Activated CD4-positive, alpha-beta T cell treated with anti-CD3 and anti-CD28 coated beads for 36 hours (primary cell): ENCODE data around the gene LPIN2. TPM values are rescaled to one million over a fixed set of nuclear protein-coding genes. Genes with fewer than 3 reads are reported as not detected.
"Not testable (repeated sequence)": the region's sequence is repeated elsewhere in the genome, so short reads cannot be mapped to it uniquely, and the experiment has no call there.

Source experiments
- ATAC-seq: fragments of 200-7000 bp; cut with Tn5 transposase; one replicate; pipeline ENCODE4 v1.10.0; 2021; ENCODE audit warnings: mild to moderate bottlenecking, moderate library complexity
- CTCF ChIA-PET: fragments of 350-600 bp; sonication (Branson Sonifier 250); formaldehyde crosslinking; loops from one replicate; lab custom pipeline; 2021; ENCODE audit warnings: antibody characterized with exemption; lab: Charles Lee
- POLR2A ChIA-PET: fragments of 350-600 bp; sonication (Branson Sonifier 250); formaldehyde crosslinking; loops from one replicate; lab custom pipeline; 2021; ENCODE audit warnings: antibody characterized with exemption, inconsistent platforms; lab: Charles Lee
- DNase-seq: peaks from one replicate; pipeline ENCODE4 v3.0.0-alpha.2; 2020
- H3K27ac Mint-ChIP-seq: one replicate; pipeline ENCODE4 v1.8.0; 2021; ENCODE audit warnings: mixed read lengths
- H3K27me3 Mint-ChIP-seq: one replicate; pipeline ENCODE4 v1.8.0; 2021; ENCODE audit warnings: mixed read lengths
- H3K36me3 Mint-ChIP-seq: one replicate; pipeline ENCODE4 v1.8.0; 2021; ENCODE audit warnings: low read depth, mixed read lengths
- H3K4me1 Mint-ChIP-seq: one replicate; pipeline ENCODE4 v1.8.0; 2021; ENCODE audit warnings: mixed read lengths
- H3K4me3 Mint-ChIP-seq: one replicate; pipeline ENCODE4 v1.8.0; 2021; ENCODE audit warnings: mild to moderate bottlenecking, moderate library complexity, mixed read lengths
- H3K9me3 Mint-ChIP-seq: one replicate; pipeline ENCODE4 v1.8.0; 2021; ENCODE audit warnings: low read depth, mixed read lengths
- intact Hi-C, 2 experiments: fragments of 100-400 bp; cut with DNase I in 1 of 2; cut with micrococcal nuclease in 1 of 2; formaldehyde crosslinking; loops; one replicate each; pipeline versions ENCODE4 v1.14.2 to v1.15.1; 2022 to 2024; cut with DNase I, micrococcal nuclease
- total RNA-seq, 2 experiments: library from RNA; stranded (reverse); gene quantifications; one replicate each; pipeline ENCODE4 v1.2.3, GENCODE V29; 2021

Gene LPIN2
- total RNA-seq, 2 experiments from 2014 or later = 82.6 to 95.3 TPM

GRCh38 chr18:3027370-3027891 is 14.5 kb upstream of the LPIN2 start:
- Mint-ChIP-seq H3K4me1 (no peaks in the 10 kb centered on the region), H3K9me3 (no peaks in the 10 kb centered on the region), H3K27ac (no peak overlapping the region), H3K27me3 (no peaks in the 10 kb centered on the region), H3K36me3 (no peaks in the 10 kb centered on the region), H3K4me3 (no peak overlapping the region)
- DNase-seq (no peak), ATAC-seq (no peak)
- ChIA-PET CTCF (interaction anchor here (1.2 to 1.7 kb wide), 2 partner anchors 47 to 101 kb away, joined by 3 to 5 read pairs; no protein-coding TSS in a partner anchor), POLR2A (no interaction called here)
- intact Hi-C loops = no loop called here

DNA sequence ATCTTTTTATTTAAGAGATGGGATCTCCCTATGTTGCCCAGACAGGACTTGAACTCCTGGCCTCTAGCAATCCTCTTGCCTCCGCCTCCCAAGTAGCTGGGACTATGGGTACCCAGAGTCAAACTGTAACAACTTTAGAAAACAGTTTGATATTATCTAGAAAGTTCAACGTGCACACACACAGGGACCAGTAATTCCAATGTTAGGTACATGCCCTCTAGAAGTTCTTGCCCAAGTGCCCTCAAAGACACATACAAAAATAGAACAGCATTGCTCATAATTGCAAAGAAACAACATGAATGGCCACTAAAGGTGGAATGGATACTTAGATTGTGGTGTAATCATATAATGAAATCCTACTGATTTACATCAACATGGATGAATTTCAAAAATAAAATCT is 12.6 kb upstream of the LPIN2 start:
- no peak overlapping the region for H3K4me3 Mint-ChIP-seq
- POLR2A ChIA-PET = no interaction called here
- no peak overlapping the region for H3K27ac Mint-ChIP-seq
- no peaks in the 10 kb centered on the region for H3K4me1 Mint-ChIP-seq
- ATAC-seq (no peak), DNase-seq (no peak)
- intact Hi-C loops = no loop called here
- no peaks in the 10 kb centered on the region for H3K27me3 Mint-ChIP-seq
- no peaks in the 10 kb centered on the region for H3K9me3 Mint-ChIP-seq
- CTCF ChIA-PET = interaction anchor here (1.7 kb wide), 1 partner anchor 103 kb away, joined by 5 read pairs; no protein-coding TSS in a partner anchor
- no peaks in the 10 kb centered on the region for H3K36me3 Mint-ChIP-seq

GRCh38 chr18:3023603-3024002 is 10.7 kb upstream of the LPIN2 start:
- POLR2A ChIA-PET = not testable (repeated sequence)

GRCh38 chr18:3016585-3017297 is 3.8 kb upstream of the LPIN2 start:
- intact Hi-C loops = no loop called here

More at GRCh38 chr18:3023603-3024002, 10.7 kb upstream of the LPIN2 start:
- intact Hi-C loops, H3K4me1 Mint-ChIP-seq, DNase-seq, H3K4me3 Mint-ChIP-seq, H3K9me3 Mint-ChIP-seq, H3K36me3 Mint-ChIP-seq, H3K27me3 Mint-ChIP-seq, ATAC-seq, H3K27ac Mint-ChIP-seq: not testable (repeated sequence)
- CTCF ChIA-PET = interaction anchor here (0.6 kb wide), 1 partner anchor 95 kb away, joined by 3 read pairs; no protein-coding TSS in a partner anchor

DNA sequence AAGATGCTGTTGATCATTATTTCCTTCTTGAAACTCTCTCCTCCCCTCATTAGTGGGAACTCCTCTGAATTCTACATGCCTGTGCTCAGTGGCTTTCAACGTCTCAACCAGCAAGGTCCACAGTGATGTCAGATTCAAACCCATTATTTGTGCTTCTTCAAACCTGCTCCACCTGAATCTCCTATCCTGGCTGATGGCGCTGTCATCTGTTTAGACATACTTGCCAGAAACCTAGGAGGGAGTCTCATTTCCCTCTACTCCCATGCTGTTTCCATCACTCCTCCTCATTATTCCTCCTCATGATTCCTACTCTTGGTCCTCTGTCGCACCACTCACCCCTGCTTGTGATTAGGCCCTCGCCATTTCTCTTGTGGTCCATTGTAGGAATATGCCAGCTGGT is 2.9 kb upstream of the LPIN2 start:
- intact Hi-C loops = no loop called here
- ATAC-seq (no peak), DNase-seq (no peak)
- peaks cover 46% of the 10 kb centered on the region for H3K4me1 Mint-ChIP-seq
- ChIA-PET CTCF (interaction anchor here (0.8 to 2.4 kb wide), 3 partner anchors 14 to 113 kb away, joined by 3 to 9 read pairs (median 5); no protein-coding TSS in a partner anchor), POLR2A (no interaction called here)
- H3K9me3 Mint-ChIP-seq = no peaks in the 10 kb centered on the region
- H3K27ac Mint-ChIP-seq = peak overlapping the region; percentile 45
- H3K4me3 Mint-ChIP-seq = no peak overlapping the region
- peaks cover 15% of the 10 kb centered on the region for H3K36me3 Mint-ChIP-seq
- H3K27me3 Mint-ChIP-seq = no peaks in the 10 kb centered on the region

More at GRCh38 chr18:3016585-3017297, 3.8 kb upstream of the LPIN2 start:
- Mint-ChIP-seq H3K9me3 (no peaks in the 10 kb centered on the region), H3K4me3 (no peak overlapping the region), H3K36me3 (peaks cover 6% of the 10 kb centered on the region), H3K27ac (peak overlapping the region; percentile 45), H3K27me3 (no peaks in the 10 kb centered on the region), H3K4me1 (peaks cover 38% of the 10 kb centered on the region)
- no peak for ATAC-seq
- ChIA-PET POLR2A (no interaction called here), CTCF (interaction anchor here (0.8 to 2.4 kb wide), 3 partner anchors 15 to 21 kb away, joined by 3 to 9 read pairs (median 3); no protein-coding TSS in a partner anchor)
- DNase-seq = no peak

DNA sequence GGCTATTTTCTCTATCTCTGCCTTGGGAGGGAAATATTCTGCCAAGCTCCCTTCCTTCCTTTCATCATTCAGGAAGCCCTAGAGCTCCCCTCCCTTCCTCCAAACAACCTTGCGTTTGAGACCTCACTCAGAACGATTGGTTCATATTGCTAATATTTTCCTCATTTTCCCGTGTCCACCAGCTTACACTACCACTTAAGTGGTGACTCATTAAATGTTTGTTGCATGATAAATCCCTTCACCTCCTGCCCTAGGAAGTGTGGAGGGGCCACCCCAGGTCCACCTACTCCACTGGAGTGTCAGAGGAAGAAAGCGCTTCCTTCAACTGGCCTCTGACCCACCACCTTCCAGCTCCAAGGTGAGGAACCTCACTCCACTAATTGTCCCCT is 2.3 kb upstream of the LPIN2 start:
- H3K4me3 Mint-ChIP-seq = no peak overlapping the region
- no peaks in the 10 kb centered on the region for H3K9me3 Mint-ChIP-seq
- peaks cover 22% of the 10 kb centered on the region for H3K36me3 Mint-ChIP-seq
- no peak for DNase-seq
- peak overlapping the region; percentile 45 for H3K27ac Mint-ChIP-seq
- no peak for ATAC-seq
- POLR2A ChIA-PET = interaction anchor here (1.2 kb wide), 2 partner anchors 17 to 72 kb away, joined by 3 read pairs; no protein-coding TSS in a partner anchor
- intact Hi-C loops = no loop called here
- H3K27me3 Mint-ChIP-seq = no peaks in the 10 kb centered on the region
- peaks cover 52% of the 10 kb centered on the region for H3K4me1 Mint-ChIP-seq
- CTCF ChIA-PET = interaction anchor here (0.7 to 2.4 kb wide), 8 partner anchors 13 to 231 kb away, joined by 3 to 9 read pairs (median 4); no protein-coding TSS in a partner anchor

DNA sequence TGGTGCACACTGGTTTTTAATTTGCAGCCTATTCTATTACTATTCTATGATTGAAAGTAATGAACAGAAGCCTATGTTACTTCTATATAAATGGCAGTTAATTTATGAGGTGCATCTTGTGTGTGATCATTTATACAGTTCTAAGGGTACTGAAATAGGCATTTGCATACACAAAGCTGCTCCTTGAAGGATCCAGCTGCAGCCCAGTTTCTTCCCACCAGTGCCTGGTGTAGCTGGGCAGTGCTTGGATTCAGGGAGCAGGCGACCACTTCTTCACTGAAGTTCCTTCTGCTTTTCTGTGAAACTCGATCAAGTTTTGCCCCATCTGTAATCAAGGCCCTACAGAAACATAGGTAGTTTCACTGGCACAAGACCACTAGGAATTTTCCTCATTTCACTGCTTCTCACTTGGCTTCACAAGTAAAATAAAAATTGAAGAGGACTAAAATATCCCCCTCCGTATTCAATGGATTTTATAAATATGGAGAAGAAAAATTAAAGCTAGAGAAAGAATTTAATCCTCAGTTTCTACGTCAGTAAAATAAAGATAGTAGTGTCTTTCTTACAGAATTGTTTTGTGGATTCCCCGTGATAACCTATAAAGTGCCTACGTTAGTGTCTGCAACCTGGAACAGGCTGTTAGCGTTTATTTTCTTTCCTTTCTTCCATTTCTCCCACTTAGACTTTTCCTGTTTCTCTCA is 1.7 kb upstream of the LPIN2 start:
- Mint-ChIP-seq H3K27me3 (no peaks in the 10 kb centered on the region), H3K4me1 (peaks cover 58% of the 10 kb centered on the region), H3K4me3 (no peak overlapping the region), H3K9me3 (no peaks in the 10 kb centered on the region), H3K27ac (peak overlapping the region; percentile 45), H3K36me3 (peaks cover 27% of the 10 kb centered on the region)
- ChIA-PET CTCF (interaction anchor here (0.7 to 1.1 kb wide), 7 partner anchors 49 to 231 kb away, joined by 3 to 5 read pairs (median 3); no protein-coding TSS in a partner anchor), POLR2A (interaction anchor here (0.6 to 1.2 kb wide), 3 partner anchors 17 to 73 kb away, joined by 3 read pairs; no protein-coding TSS in a partner anchor)
- ATAC-seq (no peak), DNase-seq (no peak)
- intact Hi-C loops = no loop called here

DNA sequence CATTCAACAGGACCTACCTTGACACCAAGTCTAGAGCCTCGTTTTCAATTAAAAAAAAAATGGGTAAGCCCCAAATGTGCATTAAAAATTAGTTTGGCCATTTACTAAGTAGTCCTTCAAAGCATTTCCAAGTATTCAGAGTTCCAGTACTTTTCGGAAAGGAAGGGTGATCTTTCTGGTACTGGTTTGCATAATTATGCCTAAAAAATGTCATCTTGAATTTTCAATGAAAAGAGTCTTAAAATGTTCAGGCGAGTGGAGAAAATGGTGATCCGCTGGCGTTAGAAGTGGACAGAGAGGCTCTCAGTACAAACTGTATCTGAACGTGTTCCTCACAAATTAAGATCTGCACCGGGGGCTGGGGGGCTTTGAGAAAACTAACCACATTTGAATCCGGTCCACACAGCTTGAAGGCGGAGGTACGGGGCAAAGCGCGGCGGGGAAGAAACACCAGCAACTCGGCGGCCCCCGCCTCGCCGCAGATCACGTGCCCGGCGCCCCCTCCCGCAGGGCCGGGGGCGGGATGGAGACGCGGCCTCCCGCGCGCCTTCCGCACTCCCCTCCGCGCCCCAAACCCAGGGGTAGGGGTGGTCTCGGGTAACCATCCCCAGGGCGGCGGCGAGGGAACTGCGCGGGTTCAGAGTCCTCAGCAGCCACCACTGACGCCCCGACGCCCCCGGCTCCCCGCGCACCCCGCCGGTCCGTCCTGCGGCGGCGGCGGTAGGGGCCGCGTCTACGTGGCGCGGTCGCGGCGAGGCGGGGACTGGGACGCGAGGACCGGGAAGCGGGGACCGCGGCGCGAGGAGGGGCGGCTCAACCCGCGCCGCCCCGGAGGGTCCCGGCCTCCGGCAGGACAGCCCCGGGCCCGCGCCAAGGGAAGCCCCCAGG is 564 bp downstream of the LPIN2 start:
- intact Hi-C loops = loop anchor here (1.0 to 2.0 kb wide), 7 partner anchors 14 to 357 kb away; partner anchors contain the start of genes MYL12A (in 1 of the 2) and SMCHD1 (in 1 of the 2)
- Mint-ChIP-seq H3K4me3 (peak overlapping the region; percentile 95), H3K27me3 (no peaks in the 10 kb centered on the region), H3K36me3 (peaks cover 42% of the 10 kb centered on the region), H3K9me3 (no peaks in the 10 kb centered on the region), H3K4me1 (peaks cover 71% of the 10 kb centered on the region), H3K27ac (peak overlapping the region; percentile 94)
- DNase-seq (peak; percentile 59), ATAC-seq (no peak)
- ChIA-PET POLR2A (interaction anchor here (0.7 to 1.0 kb wide), 2 partner anchors 11 to 357 kb away, joined by 3 to 4 read pairs; partner anchors contain the start of gene SMCHD1), CTCF (interaction anchor here (0.7 to 1.3 kb wide), 4 partner anchors 10 to 236 kb away, joined by 3 to 5 read pairs (median 4); no protein-coding TSS in a partner anchor)

DNA sequence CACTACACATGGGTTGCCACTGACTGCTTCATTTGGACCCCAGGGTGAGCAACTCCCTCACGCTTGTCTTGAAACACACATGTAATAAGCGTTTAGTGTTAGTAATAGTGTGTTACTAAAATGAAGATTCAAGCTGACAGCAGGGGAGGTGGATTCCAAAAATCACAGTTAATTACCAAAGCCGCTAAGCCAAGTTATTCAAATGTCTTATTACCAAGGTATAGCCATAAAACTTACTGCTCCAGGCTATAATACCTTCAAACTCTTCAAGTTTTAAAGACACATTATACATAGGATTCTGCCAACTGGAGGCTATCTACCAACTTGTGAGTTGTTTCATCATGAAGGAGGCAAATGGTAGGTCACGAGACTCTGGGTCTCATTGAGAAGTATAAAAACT is 2.9 kb downstream of the LPIN2 start:
- Mint-ChIP-seq H3K9me3 (no peaks in the 10 kb centered on the region), H3K27me3 (no peaks in the 10 kb centered on the region), H3K4me1 (peaks cover 50% of the 10 kb centered on the region), H3K4me3 (peak overlapping the region; percentile 95), H3K27ac (peak overlapping the region; percentile 67), H3K36me3 (peaks cover 53% of the 10 kb centered on the region)
- intact Hi-C loops = no loop called here
- POLR2A ChIA-PET = interaction anchor here (1.3 kb wide), 1 partner anchor 11 kb away, joined by 5 read pairs; no protein-coding TSS in a partner anchor
- DNase-seq (no peak), ATAC-seq (no peak)
- CTCF ChIA-PET = interaction anchor here (0.7 to 2.0 kb wide), 3 partner anchors 7 to 25 kb away, joined by 3 to 6 read pairs (median 5); no protein-coding TSS in a partner anchor

- Mint-ChIP-seq H3K4me1 (peaks cover 55% of the 10 kb centered on the region), H3K4me3 (no peak overlapping the region), H3K36me3 (peaks cover 69% of the 10 kb centered on the region), H3K27me3 (no peaks in the 10 kb centered on the region), H3K9me3 (no peaks in the 10 kb centered on the region), H3K27ac (peak overlapping the region; percentile 37)
- ChIA-PET POLR2A (no interaction called here), CTCF (interaction anchor here (0.5 to 1.5 kb wide), 4 partner anchors 11 to 205 kb away, joined by 3 read pairs; no protein-coding TSS in a partner anchor)
- ATAC-seq = no peak
- intact Hi-C loops = no loop called here
- DNase-seq = no peak
Measured at GRCh38 chr18:3008541-3008940, 4.4 kb downstream of the LPIN2 start.
